MG63 (cell line): ENCODE results near the gene VEGFD. TPM values are rescaled to one million over a fixed set of nuclear protein-coding genes. Genes with fewer than 3 reads are reported as not detected.

Experiments
- DNase-seq: peaks from one replicate; pipeline ENCODE4 v3.0.0-alpha.2; 2020
- H3K27me3 ChIP-seq: fragments of 250-450 bp; sonication (Bioruptor Pico); 2 replicates; pipeline ENCODE4 v1.5.1; 2020; ENCODE audit warnings: mild to moderate bottlenecking, moderate library complexity
- H3K36me3 ChIP-seq: fragments of 250-450 bp; sonication (Bioruptor Pico); 2 replicates; pipeline ENCODE4 v1.5.1; 2020; ENCODE audit warnings: mild to moderate bottlenecking, moderate library complexity
- H3K4me3 ChIP-seq: fragments of 250-450 bp; sonication (Bioruptor Pico); 2 replicates; pipeline ENCODE4 v1.5.1; 2020; ENCODE audit warnings: mild to moderate bottlenecking, moderate library complexity
- H3K9me3 ChIP-seq: fragments of 250-450 bp; sonication (Bioruptor Pico); 2 replicates; pipeline ENCODE4 v1.5.1; 2020; ENCODE audit warnings: mild to moderate bottlenecking, moderate library complexity
- total RNA-seq: library from RNA; depleted of rRNA; stranded (reverse); fragments of >200 nt; shearing (Covaris generic); gene quantifications from 2 replicates; pipeline ENCODE4 v1.2.3, GENCODE V29; 2014; ENCODE audit warnings: low replicate concordance; rRNA removed

VEGFD gene
- not detected in 2 replicates for total RNA-seq

DNA sequence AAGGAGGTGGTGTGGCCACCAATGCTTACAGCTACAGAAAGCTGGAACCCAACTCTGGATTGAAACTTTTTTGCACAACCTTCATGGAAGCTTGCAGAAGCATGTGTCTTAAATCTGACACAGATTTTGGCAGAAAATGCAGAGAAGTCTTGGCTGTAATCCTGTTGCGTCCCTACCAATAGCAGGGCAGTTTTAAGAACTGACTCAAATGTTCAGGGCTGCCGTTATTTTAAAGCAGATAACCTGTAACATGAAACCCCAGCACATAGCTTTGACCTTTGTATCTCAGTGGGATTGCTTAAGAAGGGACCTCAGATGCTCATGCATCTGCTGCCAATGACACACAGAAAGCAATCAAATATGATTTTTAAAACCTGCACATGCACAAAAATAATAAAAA lies at the start of gene VEGFD:
Gene VEGFD, minus strand, starts transcription at position 110 of the 400 bp plus-strand sequence. CDS start 467 bp downstream, outside the sequence.
- Histone ChIP-seq H3K9me3 (no peaks in the 10 kb centered on the region), H3K36me3 (no peaks in the 10 kb centered on the region), H3K4me3 (no peak within 1 kb of the TSS), H3K27me3 (no peaks in the 10 kb centered on the region)
- DNase-seq, result no peak

DNA sequence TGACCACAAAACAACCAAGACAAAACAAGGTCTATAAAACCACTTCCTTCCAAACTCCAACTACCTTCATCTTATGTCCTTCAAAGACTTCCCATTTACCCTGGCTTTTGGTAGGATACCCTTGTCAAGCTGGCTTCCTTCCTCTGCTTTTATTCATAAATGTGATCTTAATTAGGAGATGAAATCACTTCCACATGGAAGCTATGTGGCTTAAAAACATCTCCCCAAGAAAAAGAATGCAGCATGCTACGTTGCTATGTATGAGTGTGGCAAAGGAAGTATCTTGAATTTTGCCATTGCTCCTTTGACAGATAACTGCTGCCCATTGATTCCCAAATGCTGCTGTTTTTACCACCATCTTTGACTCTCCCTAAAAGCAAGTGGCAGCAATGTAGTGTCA lies 46.4 kb upstream of the VEGFD start:
- H3K4me3 ChIP-seq, result no peak overlapping the region
- H3K9me3 ChIP-seq, result no peaks in the 10 kb centered on the region
- H3K36me3 ChIP-seq, result no peaks in the 10 kb centered on the region
- no peak for DNase-seq
- H3K27me3 ChIP-seq, result no peaks in the 10 kb centered on the region

DNA sequence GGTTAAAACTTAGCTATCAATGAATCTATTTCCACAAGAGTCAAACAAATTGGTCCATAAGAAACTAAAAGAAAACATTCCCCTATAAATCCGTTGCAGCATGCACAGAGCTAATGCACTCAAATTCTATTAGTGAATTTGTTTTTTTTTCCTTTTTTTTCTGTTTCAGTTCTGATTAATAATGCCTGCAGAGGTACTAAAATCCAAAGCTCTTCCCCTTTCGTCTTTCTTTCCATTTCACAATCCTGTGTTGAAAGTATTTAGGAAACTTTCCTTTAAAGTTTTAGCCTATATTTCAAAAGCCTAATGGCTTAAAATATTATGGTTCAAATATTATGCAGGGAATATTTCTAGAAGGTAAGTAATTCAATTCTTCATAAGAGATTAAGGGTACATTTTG lies 45.9 kb upstream of the VEGFD start:
- H3K36me3 ChIP-seq, result no peaks in the 10 kb centered on the region
- DNase-seq, result no peak
- H3K9me3 ChIP-seq, result no peaks in the 10 kb centered on the region
- H3K27me3 ChIP-seq, result no peaks in the 10 kb centered on the region
- no peak overlapping the region for H3K4me3 ChIP-seq

DNA sequence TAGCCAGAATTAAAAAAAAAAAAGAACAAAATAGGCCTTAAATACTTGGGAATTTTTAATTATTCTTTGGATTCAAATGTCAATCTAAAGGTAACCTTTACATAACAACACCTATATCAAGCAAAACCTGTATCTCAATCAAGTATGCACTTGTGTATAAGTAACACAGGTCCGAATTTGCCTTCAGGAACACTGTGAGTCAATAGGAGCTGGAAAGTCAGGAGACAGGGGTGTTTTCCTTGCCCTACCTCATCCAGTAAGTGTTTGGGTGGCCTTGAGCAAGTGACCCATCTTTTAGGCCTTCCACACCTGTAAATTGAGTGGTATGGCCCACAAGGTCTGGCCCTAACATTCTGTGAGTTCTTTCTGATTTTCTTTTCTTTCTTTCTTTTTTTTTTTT lies 40.8 kb upstream of the VEGFD start:
- Histone ChIP-seq H3K36me3 (no peaks in the 10 kb centered on the region), H3K4me3 (no peak overlapping the region), H3K9me3 (no peaks in the 10 kb centered on the region), H3K27me3 (no peaks in the 10 kb centered on the region)
- no peak for DNase-seq

- no peak overlapping the region for H3K4me3 ChIP-seq
- no peaks in the 10 kb centered on the region for H3K27me3 ChIP-seq
- no peaks in the 10 kb centered on the region for H3K9me3 ChIP-seq
- H3K36me3 ChIP-seq, result no peaks in the 10 kb centered on the region
- no peak for DNase-seq
Measured at GRCh38 chrX:15418707-15419181, 34.5 kb upstream of the VEGFD start.

DNA sequence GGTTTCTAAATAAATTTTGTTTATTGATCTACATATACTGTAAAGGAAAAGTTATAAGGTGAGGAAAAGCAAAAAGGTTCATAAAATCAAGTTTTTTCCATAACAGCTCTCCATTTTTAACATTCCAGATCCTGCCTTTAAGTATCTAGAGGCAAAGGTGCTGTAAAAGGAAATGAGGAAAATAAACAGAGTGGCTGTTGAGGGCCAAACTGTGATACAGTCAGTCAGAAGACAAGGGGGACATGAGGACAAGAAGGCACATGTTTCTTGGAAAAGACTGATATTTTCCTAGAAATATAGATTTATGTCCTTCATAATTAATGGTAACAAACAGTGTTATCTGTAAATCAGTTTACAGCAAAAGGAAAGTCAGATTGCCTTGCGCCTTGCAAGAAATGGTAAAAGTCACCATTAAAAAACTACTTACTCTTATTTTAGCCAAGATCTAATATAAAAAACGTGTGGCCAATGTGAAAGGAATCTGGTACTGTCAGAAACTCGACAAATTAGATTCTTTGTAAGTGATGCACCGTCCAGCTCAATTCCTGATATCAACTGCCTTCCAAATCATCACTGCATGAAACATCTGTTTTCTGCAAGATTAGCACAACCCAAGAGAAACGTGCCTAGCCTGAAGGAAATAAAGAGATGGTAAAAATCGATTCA lies 34.0 kb upstream of the VEGFD start:
- no peaks in the 10 kb centered on the region for H3K36me3 ChIP-seq
- H3K4me3 ChIP-seq, result no peak overlapping the region
- no peaks in the 10 kb centered on the region for H3K9me3 ChIP-seq
- DNase-seq, result no peak
- H3K27me3 ChIP-seq, result no peaks in the 10 kb centered on the region

DNA sequence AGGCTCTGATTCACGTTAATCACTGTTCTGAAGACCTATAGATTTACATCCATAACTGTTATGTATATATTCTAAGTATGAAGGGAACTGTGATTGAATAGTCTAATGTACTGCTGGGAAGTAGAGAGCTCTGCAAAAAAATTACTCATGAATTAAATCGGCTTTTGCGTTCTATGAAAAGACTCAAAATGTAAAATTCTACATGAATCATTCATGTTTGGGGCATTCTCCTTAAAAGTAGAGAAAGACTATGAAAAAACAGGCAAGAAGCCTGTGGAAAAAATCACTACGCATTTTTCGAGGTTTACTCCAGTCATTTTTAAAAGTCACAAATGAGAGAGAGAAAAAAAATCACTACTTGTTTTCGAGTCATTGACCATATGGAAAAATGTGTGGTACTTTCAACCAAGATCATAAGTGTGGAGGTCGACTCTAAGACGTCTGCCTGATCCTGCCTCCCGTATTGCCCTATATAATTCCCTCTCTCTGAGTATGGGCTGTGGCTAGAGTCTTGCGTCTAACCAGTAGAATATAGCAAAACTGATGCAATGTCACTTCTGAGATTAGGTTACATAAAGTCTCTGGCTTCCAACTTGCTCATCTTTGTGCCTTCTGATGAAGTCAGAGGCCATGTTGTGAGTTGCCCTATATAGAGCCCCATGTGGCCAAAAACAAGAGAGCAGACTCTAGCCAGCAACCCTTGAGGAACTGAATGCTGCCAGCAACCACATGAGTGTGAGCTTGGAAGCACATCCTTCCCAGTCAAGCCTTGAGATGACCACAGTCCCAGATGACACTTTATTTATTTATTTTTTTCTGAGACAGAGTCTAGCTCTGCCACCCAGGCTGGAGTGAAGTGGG lies 32.1 kb upstream of the VEGFD start:
- peak; percentile 29 for DNase-seq
- H3K9me3 ChIP-seq, result no peaks in the 10 kb centered on the region

GRCh38 chrX:15413101-15413500 lies 28.9 kb upstream of the VEGFD start:
- Histone ChIP-seq H3K4me3 (no peak overlapping the region), H3K27me3 (no peaks in the 10 kb centered on the region), H3K36me3 (no peaks in the 10 kb centered on the region), H3K9me3 (no peaks in the 10 kb centered on the region)
- DNase-seq, result no peak

More for the DNA sequence above, 32.1 kb upstream of the VEGFD start:
- no peaks in the 10 kb centered on the region for H3K36me3 ChIP-seq
- H3K4me3 ChIP-seq, result no peak overlapping the region
- H3K27me3 ChIP-seq, result no peaks in the 10 kb centered on the region

- H3K27me3 ChIP-seq, result no peaks in the 10 kb centered on the region
- H3K4me3 ChIP-seq, result no peak overlapping the region
- no peaks in the 10 kb centered on the region for H3K36me3 ChIP-seq
- H3K9me3 ChIP-seq, result no peaks in the 10 kb centered on the region
- DNase-seq, result no peak
Measured at GRCh38 chrX:15410947-15411346, 26.7 kb upstream of the VEGFD start.

- H3K9me3 ChIP-seq, result no peaks in the 10 kb centered on the region
- H3K4me3 ChIP-seq, result no peak overlapping the region
- H3K36me3 ChIP-seq, result no peaks in the 10 kb centered on the region
- no peaks in the 10 kb centered on the region for H3K27me3 ChIP-seq
- no peak for DNase-seq
Measured at GRCh38 chrX:15410430-15410829, 26.2 kb upstream of the VEGFD start.

DNA sequence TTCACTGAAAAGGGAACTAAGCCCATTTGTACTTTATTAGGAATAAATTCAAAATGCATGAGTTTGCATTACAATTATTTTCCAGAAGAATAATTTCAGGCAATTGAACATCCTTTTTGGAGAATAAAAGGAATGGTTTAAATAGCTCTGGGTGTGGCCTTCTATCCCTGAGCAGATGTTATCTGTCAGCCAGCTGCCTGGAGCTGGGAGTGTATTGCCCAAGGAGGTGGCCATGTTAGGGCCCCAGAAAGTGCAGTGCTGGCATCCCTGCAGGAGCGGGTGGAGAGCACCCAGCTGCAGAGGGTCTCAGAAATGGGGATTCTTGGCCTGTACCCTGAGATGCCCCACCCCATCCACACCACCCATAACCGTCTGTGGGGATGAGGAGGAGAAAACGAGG lies 21.6 kb upstream of the VEGFD start:
- H3K4me3 ChIP-seq, result no peak overlapping the region
- DNase-seq, result no peak
- H3K9me3 ChIP-seq, result no peaks in the 10 kb centered on the region
- H3K27me3 ChIP-seq, result no peaks in the 10 kb centered on the region
- H3K36me3 ChIP-seq, result no peaks in the 10 kb centered on the region

DNA sequence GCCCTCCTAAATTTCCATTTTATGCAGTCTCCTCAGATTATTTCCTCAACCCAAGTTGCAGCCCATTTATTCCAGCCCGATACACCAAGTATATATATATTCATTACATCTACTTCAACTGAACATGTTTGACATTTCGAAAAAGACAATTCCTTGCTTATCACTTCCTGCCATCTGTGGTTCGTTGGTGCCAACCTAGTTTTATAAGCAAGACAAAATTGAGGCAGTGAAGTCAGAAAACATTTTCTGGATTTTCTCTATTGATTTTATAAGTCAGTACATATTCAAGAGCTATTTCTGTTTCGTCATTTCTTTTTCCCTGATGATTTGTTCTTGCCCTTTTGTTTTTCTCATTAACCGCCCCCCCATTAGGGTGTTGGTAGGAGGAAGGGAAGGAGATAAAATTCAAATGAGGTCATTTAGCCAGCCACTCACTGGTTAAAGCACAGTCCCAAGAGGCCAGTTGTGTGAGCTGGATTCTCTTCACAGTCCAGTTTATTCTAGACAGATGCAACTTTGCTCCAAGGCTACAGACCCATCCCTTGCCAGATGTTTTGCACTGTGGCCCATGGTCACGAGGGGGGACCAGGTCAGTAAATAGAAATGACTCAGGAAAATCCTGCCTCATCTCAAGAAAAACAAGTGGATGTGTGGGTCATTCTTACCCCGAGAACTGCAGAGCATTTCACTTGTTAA lies 20.3 kb upstream of the VEGFD start:
- Histone ChIP-seq H3K9me3 (no peaks in the 10 kb centered on the region), H3K36me3 (no peaks in the 10 kb centered on the region), H3K27me3 (no peaks in the 10 kb centered on the region), H3K4me3 (no peak overlapping the region)
- no peak for DNase-seq

- H3K4me3 ChIP-seq, result no peak overlapping the region
- DNase-seq, result no peak
- no peaks in the 10 kb centered on the region for H3K36me3 ChIP-seq
- H3K9me3 ChIP-seq, result no peaks in the 10 kb centered on the region
- no peaks in the 10 kb centered on the region for H3K27me3 ChIP-seq
Measured at GRCh38 chrX:15401378-15401777, 17.2 kb upstream of the VEGFD start.

DNA sequence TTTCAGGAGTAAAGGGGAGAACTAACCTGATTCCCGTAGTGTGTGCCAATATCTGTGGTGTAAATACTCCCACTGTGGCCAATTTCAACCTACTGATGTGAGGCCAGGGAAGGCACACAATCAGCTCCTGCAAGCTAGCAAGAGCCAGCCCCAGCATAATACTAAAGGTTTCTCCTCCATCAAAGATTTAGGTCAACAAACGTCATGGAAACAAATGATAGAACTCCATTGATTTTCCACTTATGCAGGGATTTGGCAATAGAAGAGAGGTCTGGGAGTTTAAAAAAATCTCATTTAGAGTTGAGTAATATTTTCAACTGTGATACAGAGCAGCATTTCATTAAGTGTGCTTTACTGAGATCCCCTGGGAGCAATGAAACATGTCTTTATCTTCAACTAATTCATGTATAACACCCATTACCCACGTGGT lies 15.8 kb upstream of the VEGFD start:
- no peaks in the 10 kb centered on the region for H3K9me3 ChIP-seq
- no peak overlapping the region for H3K4me3 ChIP-seq
- H3K27me3 ChIP-seq, result no peaks in the 10 kb centered on the region
- DNase-seq, result no peak
- H3K36me3 ChIP-seq, result no peaks in the 10 kb centered on the region

GRCh38 chrX:15398874-15399273 lies 14.7 kb upstream of the VEGFD start:
- Histone ChIP-seq H3K4me3 (no peak overlapping the region), H3K36me3 (no peaks in the 10 kb centered on the region), H3K9me3 (no peaks in the 10 kb centered on the region), H3K27me3 (no peaks in the 10 kb centered on the region)
- no peak for DNase-seq

DNA sequence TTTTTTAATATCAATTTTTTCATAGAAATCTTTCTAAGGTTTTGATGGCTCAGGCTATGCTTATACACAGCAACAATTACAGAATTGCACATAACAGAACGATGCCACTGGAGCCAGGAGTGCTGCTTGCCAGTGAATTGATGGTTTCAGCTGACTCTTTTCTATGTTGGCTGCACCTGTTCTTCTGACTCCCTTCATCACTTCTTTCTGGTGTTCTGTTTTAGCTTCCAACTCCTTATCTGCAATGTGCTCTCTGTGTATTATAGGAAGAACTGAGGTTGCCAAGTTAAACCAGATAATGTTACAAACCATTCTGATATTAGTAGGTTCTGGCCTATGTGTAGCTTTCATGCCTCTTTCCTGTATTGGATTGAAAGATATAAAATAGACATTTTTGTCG lies 11.6 kb upstream of the VEGFD start:
- H3K9me3 ChIP-seq, result no peaks in the 10 kb centered on the region
- DNase-seq, result no peak
- no peak overlapping the region for H3K4me3 ChIP-seq
- H3K27me3 ChIP-seq, result no peaks in the 10 kb centered on the region
- no peaks in the 10 kb centered on the region for H3K36me3 ChIP-seq

DNA sequence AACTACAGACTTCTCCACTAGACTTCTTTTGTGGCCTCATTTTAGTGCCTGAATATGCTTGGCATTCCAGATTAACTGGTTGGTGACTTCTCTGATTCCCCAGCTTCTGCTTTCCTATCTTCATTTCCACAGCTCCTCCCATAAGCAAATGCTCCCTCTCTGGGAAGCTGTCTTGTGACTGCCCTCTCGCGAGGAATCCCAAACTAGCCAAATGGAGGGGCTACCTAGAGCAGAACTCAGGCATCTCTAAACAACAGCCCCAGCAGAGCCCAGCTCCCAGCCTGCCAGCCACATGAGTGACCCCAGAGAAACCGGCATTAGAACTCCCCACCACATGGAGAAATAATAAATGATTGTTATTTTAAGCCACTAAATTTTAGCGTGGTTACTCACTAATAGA lies 7.6 kb upstream of the VEGFD start:
- H3K9me3 ChIP-seq, result no peaks in the 10 kb centered on the region
- no peaks in the 10 kb centered on the region for H3K27me3 ChIP-seq
- no peak overlapping the region for H3K4me3 ChIP-seq
- no peak for DNase-seq
- H3K36me3 ChIP-seq, result no peaks in the 10 kb centered on the region
